AG09309 (cell line): ENCODE measurements around the gene AP3M1.
A peak's percentile ranks its signal among the peaks of the same experiment; 100 is the strongest.
"Not testable (repeated sequence)": the region's sequence is repeated elsewhere in the genome, so short reads cannot be mapped to it uniquely, and the experiment has no call there.

Source experiments
- DNase-seq: peaks from one replicate; pipeline ENCODE4 v3.0.0-alpha.2; 2010; ENCODE audit warnings: low read depth
- H3K4me3 ChIP-seq: 2 replicates; pipeline ENCODE4 v1.5.1; 2011; ENCODE audit warnings: mild to moderate bottlenecking, low read depth, low read length, moderate library complexity; ENCODE audit not compliant: control insufficient read depth
- CTCF ChIP-seq: IDR thresholded peaks from 2 replicates; pipeline ENCODE4 v1.5.1; 2011; ENCODE audit warnings: mild to moderate bottlenecking, low read depth, low read length, inconsistent platforms; ENCODE audit not compliant: insufficient read depth, control insufficient read depth; ENCODE audit errors: missing control alignments

AP3M1 gene

GRCh38 chr10:74150204-74150989 lies at the start of gene AP3M1:
Gene AP3M1 (minus strand): TSS chr10:74150828. CDS start chr10:74138379, 12,449 bp downstream.
- no peak for TF ChIP-seq CTCF
- H3K4me3 ChIP-seq = peak within 1 kb of the TSS; percentile 72
- DNase-seq = no peak

GRCh38 chr10:74199315-74199714 lies 48.7 kb upstream of the AP3M1 start:
- DNase-seq = no peak
- no peak overlapping the region for H3K4me3 ChIP-seq
- no peak for TF ChIP-seq CTCF

GRCh38 chr10:74194999-74195398 lies 44.4 kb upstream of the AP3M1 start:
- DNase-seq = no peak
- H3K4me3 ChIP-seq = no peak overlapping the region

GRCh38 chr10:74194545-74194944 lies 43.9 kb upstream of the AP3M1 start:
- TF ChIP-seq CTCF = no peak
- DNase-seq = no peak
- no peak overlapping the region for H3K4me3 ChIP-seq

More at GRCh38 chr10:74194999-74195398, 44.4 kb upstream of the AP3M1 start:
- no peak for TF ChIP-seq CTCF

- peak overlapping the region; percentile 12; the same call in 1 of the 2 replicates for H3K4me3 ChIP-seq
Observed at GRCh38 chr10:74190494-74190893, 39.9 kb upstream of the AP3M1 start.

GRCh38 chr10:74189999-74190421 lies 39.4 kb upstream of the AP3M1 start:
- H3K4me3 ChIP-seq = peak overlapping the region; percentile 12; the same call in 1 of the 2 replicates
- TF ChIP-seq CTCF = no peak
- peak; percentile 88 for DNase-seq

More at GRCh38 chr10:74190494-74190893, 39.9 kb upstream of the AP3M1 start:
- DNase-seq = no peak
- no peak for TF ChIP-seq CTCF

GRCh38 chr10:74188617-74189016 lies 38.0 kb upstream of the AP3M1 start:
- not testable (repeated sequence) for H3K4me3 ChIP-seq, DNase-seq
